ENCODE measurements around the gene CKAP5.

The CKAP5 gene

GRCh38 chr11:46846510-46846830 lies 390 bp upstream of the CKAP5 start:
- peaks cover 6% of the 10 kb centered on the region; the same call in 1 of the 2 replicates for H3K36me3 ChIP-seq (ENCODE audit: insufficient read depth, low read length)
- no peak for DNase-seq (ENCODE audit: low read depth, low spot score)
- H3K9ac ChIP-seq (ENCODE audit: insufficient read length) = peak overlapping the region; percentile 95
- no peak overlapping the region for H3K27ac ChIP-seq
- no peaks in the 10 kb centered on the region for H3K9me3 ChIP-seq (ENCODE audit: low read depth, low read length)
- TF ChIP-seq POLR2AphosphoS5 (IDR thresholded peaks at IDR 0.05; ENCODE audit: borderline replicate concordance, low read depth, low read length) (no peak), FOXP2 (optimal IDR thresholded peaks at IDR 0.05; ENCODE audit: control extremely low read depth, extremely low read length, insufficient read depth) (no peak), EZH2 (IDR thresholded peaks at IDR 0.05) (no peak)
- H3K4me3 ChIP-seq = peak overlapping the region; percentile 89

GRCh38 chr11:46845440-46845739 lies 690 bp downstream of the CKAP5 start:
- H3K36me3 ChIP-seq (ENCODE audit: insufficient read depth, low read length) = peaks cover 12% of the 10 kb centered on the region
- peak overlapping the region; percentile 89 for H3K4me3 ChIP-seq
- TF ChIP-seq FOXP2 (optimal IDR thresholded peaks at IDR 0.05; ENCODE audit: control extremely low read depth, extremely low read length, insufficient read depth) = no peak
- TF ChIP-seq POLR2AphosphoS5 (IDR thresholded peaks at IDR 0.05; ENCODE audit: borderline replicate concordance, low read depth, low read length) = no peak
- no peak for TF ChIP-seq EZH2 (IDR thresholded peaks at IDR 0.05)
- no peak overlapping the region for H3K27ac ChIP-seq
- no peak for DNase-seq (ENCODE audit: low read depth, low spot score)
- H3K9me3 ChIP-seq (ENCODE audit: low read depth, low read length) = no peaks in the 10 kb centered on the region
- H3K9ac ChIP-seq (ENCODE audit: insufficient read length) = peak overlapping the region; percentile 95

GRCh38 chr11:46840116-46840515 lies 6.0 kb downstream of the CKAP5 start:
- H3K36me3 ChIP-seq (ENCODE audit: insufficient read depth, low read length) = peaks cover 34% of the 10 kb centered on the region
- no peak overlapping the region for H3K9ac ChIP-seq (ENCODE audit: insufficient read length)
- DNase-seq (ENCODE audit: low read depth, low spot score) = no peak
- no peaks in the 10 kb centered on the region for H3K9me3 ChIP-seq (ENCODE audit: low read depth, low read length)
- no peak overlapping the region for H3K27ac ChIP-seq
- no peak overlapping the region for H3K4me3 ChIP-seq
- TF ChIP-seq EZH2 (IDR thresholded peaks at IDR 0.05) (no peak), POLR2AphosphoS5 (IDR thresholded peaks at IDR 0.05; ENCODE audit: borderline replicate concordance, low read depth, low read length) (no peak), FOXP2 (optimal IDR thresholded peaks at IDR 0.05; ENCODE audit: control extremely low read depth, extremely low read length, insufficient read depth) (no peak)

GRCh38 chr11:46838501-46838900 lies 7.6 kb downstream of the CKAP5 start:
- H3K9ac ChIP-seq (ENCODE audit: insufficient read length) = no peak overlapping the region
- H3K9me3 ChIP-seq (ENCODE audit: low read depth, low read length) = no peaks in the 10 kb centered on the region
- DNase-seq (ENCODE audit: low read depth, low spot score) = no peak
- no peak overlapping the region for H3K27ac ChIP-seq
- H3K36me3 ChIP-seq (ENCODE audit: insufficient read depth, low read length) = peaks cover 34% of the 10 kb centered on the region
- TF ChIP-seq EZH2 (IDR thresholded peaks at IDR 0.05) = no peak
- no peak for TF ChIP-seq FOXP2 (optimal IDR thresholded peaks at IDR 0.05; ENCODE audit: control extremely low read depth, extremely low read length, insufficient read depth)
- no peak for TF ChIP-seq POLR2AphosphoS5 (IDR thresholded peaks at IDR 0.05; ENCODE audit: borderline replicate concordance, low read depth, low read length)
- H3K4me3 ChIP-seq = no peak overlapping the region

GRCh38 chr11:46837860-46838259 lies 8.2 kb downstream of the CKAP5 start:
- H3K9me3 ChIP-seq (ENCODE audit: low read depth, low read length) = no peaks in the 10 kb centered on the region
- H3K9ac ChIP-seq (ENCODE audit: insufficient read length) = no peak overlapping the region
- no peak for TF ChIP-seq FOXP2 (optimal IDR thresholded peaks at IDR 0.05; ENCODE audit: control extremely low read depth, extremely low read length, insufficient read depth)
- no peak for TF ChIP-seq POLR2AphosphoS5 (IDR thresholded peaks at IDR 0.05; ENCODE audit: borderline replicate concordance, low read depth, low read length)
- no peak for TF ChIP-seq EZH2 (IDR thresholded peaks at IDR 0.05)
- peaks cover 34% of the 10 kb centered on the region for H3K36me3 ChIP-seq (ENCODE audit: insufficient read depth, low read length)
- no peak for DNase-seq (ENCODE audit: low read depth, low spot score)
- H3K27ac ChIP-seq = no peak overlapping the region
- H3K4me3 ChIP-seq = no peak overlapping the region

- Histone ChIP-seq H3K9ac (ENCODE audit: insufficient read length) (no peak overlapping the region), H3K36me3 (ENCODE audit: insufficient read depth, low read length) (peaks cover 31% of the 10 kb centered on the region), H3K4me3 (no peak overlapping the region), H3K9me3 (ENCODE audit: low read depth, low read length) (no peaks in the 10 kb centered on the region), H3K27ac (no peak overlapping the region)
- TF ChIP-seq FOXP2 (optimal IDR thresholded peaks at IDR 0.05; ENCODE audit: control extremely low read depth, extremely low read length, insufficient read depth) = no peak
- no peak for TF ChIP-seq POLR2AphosphoS5 (IDR thresholded peaks at IDR 0.05; ENCODE audit: borderline replicate concordance, low read depth, low read length)
- no peak for TF ChIP-seq EZH2 (IDR thresholded peaks at IDR 0.05)
- DNase-seq (ENCODE audit: low read depth, low spot score) = no peak
Observed at GRCh38 chr11:46836870-46837269, 9.2 kb downstream of the CKAP5 start.

GRCh38 chr11:46836431-46836830 lies 9.6 kb downstream of the CKAP5 start:
- H3K36me3 ChIP-seq (ENCODE audit: insufficient read depth, low read length) = peaks cover 28% of the 10 kb centered on the region
- no peaks in the 10 kb centered on the region for H3K9me3 ChIP-seq (ENCODE audit: low read depth, low read length)
- no peak for DNase-seq (ENCODE audit: low read depth, low spot score)
- H3K27ac ChIP-seq = no peak overlapping the region
- TF ChIP-seq FOXP2 (optimal IDR thresholded peaks at IDR 0.05; ENCODE audit: control extremely low read depth, extremely low read length, insufficient read depth) = no peak
- no peak for TF ChIP-seq EZH2 (IDR thresholded peaks at IDR 0.05)
- TF ChIP-seq POLR2AphosphoS5 (IDR thresholded peaks at IDR 0.05; ENCODE audit: borderline replicate concordance, low read depth, low read length) = no peak
- no peak overlapping the region for H3K9ac ChIP-seq (ENCODE audit: insufficient read length)
- no peak overlapping the region for H3K4me3 ChIP-seq

- DNase-seq (ENCODE audit: low read depth, low spot score) = no peak
- no peak overlapping the region for H3K27ac ChIP-seq
- H3K4me3 ChIP-seq = no peak overlapping the region
- no peaks in the 10 kb centered on the region for H3K9me3 ChIP-seq (ENCODE audit: low read depth, low read length)
- peaks cover 26% of the 10 kb centered on the region for H3K36me3 ChIP-seq (ENCODE audit: insufficient read depth, low read length)
- TF ChIP-seq FOXP2 (optimal IDR thresholded peaks at IDR 0.05; ENCODE audit: control extremely low read depth, extremely low read length, insufficient read depth) = no peak
- no peak for TF ChIP-seq POLR2AphosphoS5 (IDR thresholded peaks at IDR 0.05; ENCODE audit: borderline replicate concordance, low read depth, low read length)
- TF ChIP-seq EZH2 (IDR thresholded peaks at IDR 0.05) = no peak
- H3K9ac ChIP-seq (ENCODE audit: insufficient read length) = no peak overlapping the region
Observed at GRCh38 chr11:46835897-46836296, 10.2 kb downstream of the CKAP5 start.

GRCh38 chr11:46834821-46835220 lies 11.3 kb downstream of the CKAP5 start:
- no peak for DNase-seq (ENCODE audit: low read depth, low spot score)
- Histone ChIP-seq H3K4me3 (no peak overlapping the region), H3K9ac (ENCODE audit: insufficient read length) (no peak overlapping the region), H3K36me3 (ENCODE audit: insufficient read depth, low read length) (peaks cover 20% of the 10 kb centered on the region), H3K9me3 (ENCODE audit: low read depth, low read length) (no peaks in the 10 kb centered on the region), H3K27ac (no peak overlapping the region)
- no peak for TF ChIP-seq FOXP2 (optimal IDR thresholded peaks at IDR 0.05; ENCODE audit: control extremely low read depth, extremely low read length, insufficient read depth)

All from SK-N-MC (cell line).